Cardiac fibroblast (primary cell): ENCODE results near the gene FXR2.

Experiments used
- DNase-seq, 2 donors: peaks; one replicate each; pipeline versions ENCODE4 v3.0.0 to v3.0.0-alpha.2; 2010; ENCODE audit warnings: low read depth in 2 of 2
- H3K4me3 ChIP-seq, 2 donors: replicated peaks in 1 of 2; 1 replicate in 1 of 2; 2 replicates in 1 of 2; pipeline ENCODE4 v1.5.1; 2011; ENCODE audit warnings: low read depth in 2 of 2, low read length in 2 of 2, mild to moderate bottlenecking in 2 of 2, moderate library complexity in 1 of 2
- TF ChIP-seq, protein P1 (sequence below): IDR thresholded peaks from one replicate; pipeline ENCODE4 v1.5.1; 2011; ENCODE audit warnings: low read depth, mild to moderate bottlenecking, low read length, inconsistent platforms

The FXR2 gene

DNA sequence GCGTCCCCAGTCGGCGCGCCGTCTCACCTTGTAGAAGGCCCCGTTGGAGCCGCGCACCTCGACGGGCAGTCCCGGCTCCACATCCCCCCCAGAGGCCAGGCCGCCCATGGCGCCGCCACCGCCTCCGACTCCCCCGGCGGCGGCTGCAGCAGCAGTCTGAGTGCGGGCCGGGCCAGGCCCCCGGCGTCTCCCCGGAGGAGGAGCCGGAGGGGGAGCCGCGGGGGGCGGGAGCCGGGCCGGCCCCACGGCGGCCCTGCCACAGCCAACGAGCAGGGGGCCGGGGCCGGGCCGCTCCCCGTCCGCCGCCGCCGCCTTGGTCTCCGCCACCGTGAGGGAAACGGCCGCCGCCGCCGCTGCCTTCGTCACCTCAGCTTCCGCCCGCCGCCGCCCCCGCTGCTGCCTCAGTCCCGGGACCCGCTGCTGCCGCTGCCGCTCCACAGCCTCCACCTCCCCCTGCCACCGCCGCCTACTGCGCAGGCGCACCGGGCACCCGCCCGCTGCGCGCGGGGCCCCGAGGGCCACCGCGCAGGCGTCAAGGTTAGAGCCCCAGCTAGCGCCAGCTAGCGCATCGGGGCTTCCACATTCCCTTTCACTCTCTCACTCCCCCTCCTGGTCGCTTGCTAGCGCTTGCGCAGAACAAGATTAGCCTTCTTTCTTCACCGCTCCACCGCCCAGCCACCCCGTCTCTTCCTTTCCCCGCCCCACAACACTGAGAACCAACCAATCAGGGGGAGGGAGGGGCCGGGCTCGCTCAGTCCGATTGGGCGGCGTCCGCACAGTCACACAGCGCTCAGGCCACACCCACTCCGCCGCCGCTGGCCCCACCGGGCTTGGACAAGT, at the start of gene FXR2:
Gene FXR2 (minus strand): TSS at position 473 of the 840 bp plus-strand sequence. CDS start 365 bp downstream, at position 108.
- TF ChIP-seq, protein P1, sequence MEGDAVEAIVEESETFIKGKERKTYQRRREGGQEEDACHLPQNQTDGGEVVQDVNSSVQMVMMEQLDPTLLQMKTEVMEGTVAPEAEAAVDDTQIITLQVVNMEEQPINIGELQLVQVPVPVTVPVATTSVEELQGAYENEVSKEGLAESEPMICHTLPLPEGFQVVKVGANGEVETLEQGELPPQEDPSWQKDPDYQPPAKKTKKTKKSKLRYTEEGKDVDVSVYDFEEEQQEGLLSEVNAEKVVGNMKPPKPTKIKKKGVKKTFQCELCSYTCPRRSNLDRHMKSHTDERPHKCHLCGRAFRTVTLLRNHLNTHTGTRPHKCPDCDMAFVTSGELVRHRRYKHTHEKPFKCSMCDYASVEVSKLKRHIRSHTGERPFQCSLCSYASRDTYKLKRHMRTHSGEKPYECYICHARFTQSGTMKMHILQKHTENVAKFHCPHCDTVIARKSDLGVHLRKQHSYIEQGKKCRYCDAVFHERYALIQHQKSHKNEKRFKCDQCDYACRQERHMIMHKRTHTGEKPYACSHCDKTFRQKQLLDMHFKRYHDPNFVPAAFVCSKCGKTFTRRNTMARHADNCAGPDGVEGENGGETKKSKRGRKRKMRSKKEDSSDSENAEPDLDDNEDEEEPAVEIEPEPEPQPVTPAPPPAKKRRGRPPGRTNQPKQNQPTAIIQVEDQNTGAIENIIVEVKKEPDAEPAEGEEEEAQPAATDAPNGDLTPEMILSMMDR: peak; percentile 72
- peak; percentile 100 for DNase-seq
- H3K4me3 ChIP-seq: peak within 1 kb of the TSS; percentile 83 to 86

DNA sequence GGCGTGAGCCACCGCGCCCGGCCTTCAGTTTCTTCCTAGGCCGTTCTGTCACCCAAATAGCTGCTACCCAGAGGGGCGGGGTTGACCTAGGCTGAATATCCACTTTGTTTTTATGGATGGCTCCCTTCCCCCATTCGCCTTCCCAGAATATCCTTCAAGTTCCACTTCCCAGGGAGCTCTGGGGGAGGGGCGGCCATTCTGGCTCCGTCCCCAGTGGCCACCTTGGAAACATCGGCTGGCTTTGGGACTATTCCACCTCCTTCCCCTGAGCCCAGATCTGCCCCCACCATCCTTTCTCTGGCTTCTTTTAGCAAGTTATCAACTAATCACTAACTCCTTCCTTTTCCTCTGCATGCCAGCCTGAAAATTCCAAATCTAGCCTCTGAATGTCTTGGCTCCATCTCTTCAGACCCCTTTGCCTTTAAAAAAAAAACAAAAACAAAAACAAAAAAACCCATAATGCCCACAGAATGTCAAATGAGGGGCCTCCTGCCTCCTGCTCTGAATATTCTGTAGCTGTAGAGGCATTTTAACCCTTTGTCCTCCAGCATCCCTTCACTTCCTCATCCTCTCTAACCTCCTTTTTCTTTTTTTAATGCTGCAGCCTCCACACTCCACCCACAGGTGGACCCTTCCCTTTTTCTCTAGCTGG, 42.4 kb upstream of the FXR2 start:
- TF ChIP-seq, protein P1: no peak
- DNase-seq: peak in 1 of 2 donors; percentile 64
- no peak overlapping the region for H3K4me3 ChIP-seq

DNA sequence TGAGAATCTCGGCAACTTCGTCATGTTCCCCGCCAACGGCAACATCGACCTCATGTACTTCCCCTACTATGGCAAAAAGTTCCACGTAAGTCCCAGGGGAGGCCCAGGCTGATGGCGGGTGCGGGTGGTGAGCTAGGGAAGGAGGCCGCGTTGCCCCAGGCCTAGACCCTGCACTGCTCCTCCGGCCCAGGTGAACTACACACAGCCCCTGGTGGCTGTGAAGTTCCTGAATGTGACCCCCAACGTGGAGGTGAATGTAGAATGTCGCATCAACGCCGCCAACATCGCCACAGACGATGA, 40.8 kb upstream of the FXR2 start:
- no peak overlapping the region for H3K4me3 ChIP-seq
- no peak for DNase-seq
- TF ChIP-seq, protein P1: no peak

DNA sequence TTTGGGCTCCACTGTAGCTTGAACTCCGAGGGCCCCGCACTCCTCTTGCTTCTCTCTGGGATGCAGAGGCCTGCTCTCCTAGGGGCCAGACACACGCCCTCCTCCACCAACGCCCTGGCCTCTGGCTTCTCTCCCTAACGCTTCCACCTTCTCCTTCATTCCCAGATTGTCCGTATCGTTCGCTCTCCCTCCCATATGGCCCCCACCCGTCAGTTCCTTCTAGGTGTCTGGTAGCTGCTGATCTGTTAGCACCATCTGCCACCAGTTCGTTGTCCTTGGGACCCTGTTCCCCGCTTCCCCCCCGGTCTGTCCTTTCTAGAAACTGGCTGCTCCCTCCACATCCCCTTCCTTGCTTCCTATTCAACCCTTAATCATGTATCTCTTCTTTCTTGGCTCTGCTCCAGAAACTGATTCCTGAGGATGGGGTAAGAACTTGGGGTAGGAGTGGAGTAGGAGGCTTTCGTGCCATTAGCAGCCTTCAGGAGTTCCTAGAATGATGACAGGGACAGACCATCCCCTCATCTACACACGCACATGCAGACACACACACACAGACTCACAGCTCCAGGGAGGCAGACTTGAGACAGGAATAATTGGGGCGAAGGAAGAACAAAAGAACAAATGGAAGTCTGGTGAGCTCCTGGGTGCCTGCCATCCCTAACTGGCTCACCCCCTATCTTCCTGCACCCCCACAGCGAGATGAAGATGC, 40.3 kb upstream of the FXR2 start:
- TF ChIP-seq, protein P1: no peak
- peak; percentile 42 to 52 for DNase-seq
- H3K4me3 ChIP-seq: no peak overlapping the region

DNA sequence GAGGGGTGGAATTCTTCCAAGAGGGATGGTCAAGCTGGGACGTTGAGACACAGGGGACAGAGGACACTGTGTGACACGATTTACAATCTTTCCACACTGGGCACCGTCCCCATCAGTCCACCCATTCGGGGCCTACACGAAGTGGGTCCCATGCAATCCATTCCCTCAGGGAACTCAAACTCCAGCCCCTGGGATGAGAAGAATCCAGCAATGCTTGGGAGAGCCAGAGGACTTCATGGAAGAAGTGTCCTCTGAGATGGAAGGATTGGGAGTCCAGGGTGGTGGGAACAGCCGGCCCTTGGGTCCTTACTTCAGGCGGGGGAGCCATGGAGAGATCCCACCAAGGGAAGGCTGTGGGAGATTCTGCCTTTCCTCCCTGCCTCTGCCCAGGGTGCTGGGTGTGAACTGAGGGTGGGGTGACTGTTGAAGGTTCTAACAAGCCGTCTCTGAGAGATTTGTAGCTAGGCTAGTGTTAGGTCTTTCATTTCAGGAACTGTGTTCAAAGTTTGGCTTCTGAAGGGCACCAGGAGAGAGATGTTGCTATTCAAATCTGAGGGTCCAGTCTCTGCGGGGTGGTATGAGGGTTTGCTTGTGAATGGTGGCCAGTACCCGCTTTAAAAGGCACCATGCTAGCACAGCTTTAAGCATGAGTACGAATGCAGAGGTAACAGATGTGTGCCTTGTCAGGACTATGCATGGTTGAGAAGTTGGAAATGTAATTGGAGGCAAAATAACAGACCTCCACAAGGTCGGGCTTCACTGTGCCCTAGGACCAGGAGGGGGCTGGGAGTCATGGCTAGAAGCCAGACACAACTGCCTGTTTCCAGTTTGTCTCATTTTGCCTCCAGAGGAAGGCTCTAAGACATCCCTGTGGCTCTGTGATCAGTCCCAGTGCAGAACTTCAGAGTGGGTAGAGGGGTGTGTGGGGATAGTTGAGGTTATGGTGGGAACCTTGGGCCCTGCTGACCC, 38.0 kb upstream of the FXR2 start:
- DNase-seq: no peak
- TF ChIP-seq, protein P1: no peak
- no peak overlapping the region for H3K4me3 ChIP-seq

DNA sequence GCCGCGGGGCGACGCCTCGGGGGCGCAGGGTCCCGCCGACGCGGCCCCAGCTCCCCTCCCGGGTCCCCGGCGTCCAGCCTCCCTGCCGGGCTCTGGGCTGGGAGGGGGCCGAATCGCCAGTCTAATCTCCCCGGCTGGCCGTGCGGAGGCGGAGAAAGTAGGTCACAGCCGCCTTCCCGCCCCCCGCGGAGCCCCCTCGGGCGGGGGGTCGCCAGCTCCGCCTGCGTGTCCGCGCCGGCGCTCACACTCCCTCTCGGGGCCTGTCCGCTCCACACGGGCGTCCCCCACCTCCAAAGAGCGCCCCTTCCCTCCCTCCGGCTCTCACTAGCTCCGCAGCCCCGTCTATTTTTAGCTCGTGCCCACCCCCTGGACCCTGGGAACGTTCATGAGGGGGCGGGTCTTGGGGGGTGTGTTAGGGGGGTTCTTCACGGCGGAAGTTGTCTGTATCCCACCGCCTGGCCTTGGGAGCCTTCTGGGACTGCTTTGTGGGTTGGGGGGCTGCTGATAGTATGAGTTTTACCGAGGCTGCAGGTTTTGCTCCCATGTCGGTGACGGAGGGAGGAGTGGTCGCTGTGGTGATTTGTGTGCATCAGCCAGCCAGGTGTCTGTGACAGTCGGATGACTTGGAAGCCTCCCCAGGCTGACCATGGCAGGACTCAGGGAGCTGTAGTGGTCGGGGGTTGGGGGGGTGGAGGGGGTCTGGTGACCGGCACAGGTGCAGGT, 37.1 kb upstream of the FXR2 start:
- DNase-seq: no peak
- no peak overlapping the region for H3K4me3 ChIP-seq
- TF ChIP-seq, protein P1: no peak
